ENCODE measurements around the gene KDELR1. TPM values are rescaled to one million over a fixed set of nuclear protein-coding genes. Genes with fewer than 3 reads are reported as not detected.

The KDELR1 gene
- total RNA-seq, 1 experiment from 2014 or later: 111 TPM

- no TSS peak for BruUV-seq (replicated peaks)
- CTCF ChIA-PET: interaction anchor here (0.6 kb wide), 1 partner anchor 63 kb away, joined by 5 read pairs; no protein-coding TSS in a partner anchor
Measured at GRCh38 chr19:48348045-48348444, 43.3 kb downstream of the KDELR1 start.

GRCh38 chr19:48346191-48346590 lies 45.2 kb downstream of the KDELR1 start:
- no peaks in the 10 kb centered on the region for H3K27me3 ChIP-seq (ENCODE audit: control insufficient read depth, insufficient read depth, low read length)
- TF ChIP-seq POLR2AphosphoS5 (IDR thresholded peaks at IDR 0.05; ENCODE audit: low read depth, low read length): no peak
- ChIA-PET CTCF (no interaction called here), POLR2A (no interaction called here)
- no peak for ATAC-seq
- H3K4me3 ChIP-seq (ENCODE audit: low read depth in 2 of 2, low read length in 2 of 2): no peak overlapping the region
- no peaks in the 10 kb centered on the region for H3K4me1 ChIP-seq (ENCODE audit: control insufficient read depth, insufficient read depth, low read length)
- BruUV-seq (replicated peaks): no TSS peak
- H3K27ac ChIP-seq (ENCODE audit: low read length): no peak overlapping the region
- intact Hi-C loops (cut with micrococcal nuclease; ENCODE audit: unreplicated experiment) (no loop called here), in situ Hi-C loops (cut with HindIII; ENCODE audit: low pct_unique_long_range_greater_than_20kb, low sequenced_read_pairs) (no loop called here)
- no peaks in the 10 kb centered on the region for H3K9me3 ChIP-seq (ENCODE audit: control insufficient read depth, insufficient read depth, low read depth, low read length)
- H3K36me3 ChIP-seq (ENCODE audit: control insufficient read depth, insufficient read depth, low read length): no peaks in the 10 kb centered on the region
- no peak for DNase-seq (ENCODE audit: low read depth, low spot score)

More at GRCh38 chr19:48348045-48348444, 43.3 kb downstream of the KDELR1 start:
- Histone ChIP-seq H3K4me3 (ENCODE audit: low read depth in 2 of 2, low read length in 2 of 2) (no peak overlapping the region), H3K27ac (ENCODE audit: low read length) (no peak overlapping the region), H3K36me3 (ENCODE audit: control insufficient read depth, insufficient read depth, low read length) (no peaks in the 10 kb centered on the region), H3K27me3 (ENCODE audit: control insufficient read depth, insufficient read depth, low read length) (no peaks in the 10 kb centered on the region), H3K9me3 (ENCODE audit: control insufficient read depth, insufficient read depth, low read depth, low read length) (no peaks in the 10 kb centered on the region), H3K4me1 (ENCODE audit: control insufficient read depth, insufficient read depth, low read length) (no peaks in the 10 kb centered on the region)
- no peak for ATAC-seq
- intact Hi-C loops (cut with micrococcal nuclease; ENCODE audit: unreplicated experiment): no loop called here
- TF ChIP-seq CTCF (IDR thresholded peaks at IDR 0.05) (no peak), POLR2AphosphoS5 (IDR thresholded peaks at IDR 0.05; ENCODE audit: low read depth, low read length) (no peak), TCF7L2 (IDR thresholded peaks at IDR 0.05; ENCODE audit: low read depth, low read length) (no peak), REST (IDR thresholded peaks at IDR 0.05; ENCODE audit: insufficient read depth in 1 of 2, low read depth in 2 of 2, low read length in 1 of 2) (no peak), SIN3A (IDR thresholded peaks at IDR 0.05; ENCODE audit: borderline replicate concordance, insufficient read depth, low read depth, low read length) (no peak)
- POLR2A ChIA-PET: interaction anchor here (0.6 kb wide), 1 partner anchor 15 kb away, joined by 3 read pairs; no protein-coding TSS in a partner anchor
- no peak for DNase-seq (ENCODE audit: low read depth, low spot score)
- in situ Hi-C loops (cut with HindIII; ENCODE audit: low pct_unique_long_range_greater_than_20kb, low sequenced_read_pairs): no loop called here

- ChIA-PET POLR2A (no interaction called here), CTCF (no interaction called here)
- intact Hi-C loops (cut with micrococcal nuclease; ENCODE audit: unreplicated experiment) (no loop called here), in situ Hi-C loops (cut with HindIII; ENCODE audit: low pct_unique_long_range_greater_than_20kb, low sequenced_read_pairs) (no loop called here)
- DNase-seq (ENCODE audit: low read depth, low spot score) (no peak), ATAC-seq (peak; percentile 79; the same call in 1 of the 2 replicates)
- no peak for TF ChIP-seq REST (IDR thresholded peaks at IDR 0.05; ENCODE audit: insufficient read depth in 1 of 2, low read depth in 2 of 2, low read length in 1 of 2)
- no peak for TF ChIP-seq CTCF (IDR thresholded peaks at IDR 0.05)
- H3K9me3 ChIP-seq (ENCODE audit: control insufficient read depth, insufficient read depth, low read depth, low read length): no peaks in the 10 kb centered on the region
- no peaks in the 10 kb centered on the region for H3K36me3 ChIP-seq (ENCODE audit: control insufficient read depth, insufficient read depth, low read length)
- H3K27me3 ChIP-seq (ENCODE audit: control insufficient read depth, insufficient read depth, low read length): no peaks in the 10 kb centered on the region
- H3K4me1 ChIP-seq (ENCODE audit: control insufficient read depth, insufficient read depth, low read length): no peaks in the 10 kb centered on the region
- H3K4me3 ChIP-seq (ENCODE audit: low read depth in 2 of 2, low read length in 2 of 2): no peak overlapping the region
- BruUV-seq (replicated peaks): no TSS peak
- no peak overlapping the region for H3K27ac ChIP-seq (ENCODE audit: low read length)
Measured at GRCh38 chr19:48344892-48345291, 46.5 kb downstream of the KDELR1 start.

All from Panc1 (cell line).